ENCODE data around the gene ABCF3. TPM values are rescaled to one million over a fixed set of nuclear protein-coding genes. Genes with fewer than 3 reads are reported as not detected.

The ABCF3 gene
- total RNA-seq, 1 donor from 2014 or later = 94.0 TPM

DNA sequence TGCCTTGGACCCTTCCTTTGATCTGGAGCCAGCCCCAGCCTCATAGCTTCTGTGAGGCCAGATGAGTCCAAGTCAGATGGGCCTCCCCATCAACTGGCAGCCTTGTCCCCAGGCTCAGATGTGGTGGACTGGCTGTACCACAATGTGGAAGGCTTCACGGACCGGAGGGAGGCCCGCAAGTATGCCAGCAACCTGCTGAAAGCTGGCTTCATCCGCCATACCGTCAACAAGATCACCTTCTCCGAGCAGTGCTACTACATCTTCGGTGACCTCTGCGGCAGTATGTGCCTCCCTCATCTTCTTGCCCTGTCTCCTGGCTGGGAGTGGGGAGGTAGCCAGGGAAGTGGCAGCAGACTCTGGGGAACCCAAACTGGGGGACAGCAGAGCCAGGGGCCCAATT is 18.2 kb upstream of the ABCF3 start:
- no peak for DNase-seq (ENCODE audit: extremely low spot score in 2 of 2)
- H3K4me3 ChIP-seq = no peak overlapping the region
- H3K36me3 ChIP-seq = peaks cover 6 to 91% of the 10 kb centered on the region in 2 donors
- H3K27me3 ChIP-seq = no peaks in the 10 kb centered on the region
- peaks cover 10% of the 10 kb centered on the region for H3K4me1 ChIP-seq
- no peaks in the 10 kb centered on the region for H3K9me3 ChIP-seq
- no peak overlapping the region for H3K27ac ChIP-seq
- intact Hi-C loops (cut with DNase I) = no loop called here
- no peak for TF ChIP-seq POLR2A (IDR thresholded peaks at IDR 0.05)
- TF ChIP-seq, protein P1, sequence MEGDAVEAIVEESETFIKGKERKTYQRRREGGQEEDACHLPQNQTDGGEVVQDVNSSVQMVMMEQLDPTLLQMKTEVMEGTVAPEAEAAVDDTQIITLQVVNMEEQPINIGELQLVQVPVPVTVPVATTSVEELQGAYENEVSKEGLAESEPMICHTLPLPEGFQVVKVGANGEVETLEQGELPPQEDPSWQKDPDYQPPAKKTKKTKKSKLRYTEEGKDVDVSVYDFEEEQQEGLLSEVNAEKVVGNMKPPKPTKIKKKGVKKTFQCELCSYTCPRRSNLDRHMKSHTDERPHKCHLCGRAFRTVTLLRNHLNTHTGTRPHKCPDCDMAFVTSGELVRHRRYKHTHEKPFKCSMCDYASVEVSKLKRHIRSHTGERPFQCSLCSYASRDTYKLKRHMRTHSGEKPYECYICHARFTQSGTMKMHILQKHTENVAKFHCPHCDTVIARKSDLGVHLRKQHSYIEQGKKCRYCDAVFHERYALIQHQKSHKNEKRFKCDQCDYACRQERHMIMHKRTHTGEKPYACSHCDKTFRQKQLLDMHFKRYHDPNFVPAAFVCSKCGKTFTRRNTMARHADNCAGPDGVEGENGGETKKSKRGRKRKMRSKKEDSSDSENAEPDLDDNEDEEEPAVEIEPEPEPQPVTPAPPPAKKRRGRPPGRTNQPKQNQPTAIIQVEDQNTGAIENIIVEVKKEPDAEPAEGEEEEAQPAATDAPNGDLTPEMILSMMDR (IDR thresholded peaks at IDR 0.05) = no peak
- no peak for TF ChIP-seq POLR2AphosphoS5 (IDR thresholded peaks at IDR 0.05; ENCODE audit: insufficient read depth in 1 of 2, low read depth in 1 of 2)

DNA sequence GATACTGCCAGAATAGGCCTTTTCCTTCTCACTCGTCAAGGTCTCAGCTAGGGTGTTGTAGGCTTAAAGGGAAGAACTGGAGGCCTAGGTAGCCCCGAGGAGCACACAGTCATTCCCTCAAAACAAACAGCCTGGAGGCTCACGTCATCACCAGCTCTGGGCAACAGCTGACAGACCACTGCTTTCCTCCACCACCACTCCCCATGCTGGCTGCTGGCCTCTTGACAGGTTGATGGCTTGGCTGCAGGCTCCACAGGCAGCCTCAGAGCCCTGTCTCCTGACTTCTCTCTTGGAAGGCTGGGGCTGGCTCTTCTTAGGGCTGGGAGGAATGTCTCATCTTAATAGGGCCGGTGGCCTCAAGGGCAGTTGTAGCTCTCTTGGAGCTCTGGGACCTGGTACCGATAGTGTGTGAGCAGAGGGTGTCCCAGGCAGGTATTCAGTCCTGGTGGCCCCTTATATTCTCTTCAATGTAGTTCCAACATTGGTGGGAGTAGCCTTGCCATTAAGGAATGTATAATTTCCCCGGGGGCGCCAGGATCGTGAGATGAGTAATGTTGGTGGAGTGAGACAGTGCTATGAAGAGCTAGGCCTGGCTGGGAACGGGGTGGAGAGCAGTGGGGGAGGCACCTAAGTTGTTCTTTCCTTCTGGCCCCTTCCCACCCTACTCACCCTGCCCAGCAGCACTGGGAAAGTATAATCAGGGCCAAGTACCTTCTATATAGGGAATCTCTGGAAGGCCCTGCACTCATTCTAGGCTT is 17.5 kb upstream of the ABCF3 start:
- Histone ChIP-seq H3K9me3 (no peaks in the 10 kb centered on the region), H3K4me1 (peaks cover 3% of the 10 kb centered on the region), H3K27ac (no peak overlapping the region), H3K36me3 (peaks cover 6 to 88% of the 10 kb centered on the region in 2 donors), H3K4me3 (no peak overlapping the region), H3K27me3 (no peaks in the 10 kb centered on the region)
- no peak for DNase-seq (ENCODE audit: extremely low spot score in 2 of 2)
- TF ChIP-seq POLR2AphosphoS5 (IDR thresholded peaks at IDR 0.05; ENCODE audit: insufficient read depth in 1 of 2, low read depth in 1 of 2) = no peak
- TF ChIP-seq, protein P1 (IDR thresholded peaks at IDR 0.05) = no peak
- no peak for TF ChIP-seq POLR2A (IDR thresholded peaks at IDR 0.05)
- intact Hi-C loops (cut with DNase I) = no loop called here

DNA sequence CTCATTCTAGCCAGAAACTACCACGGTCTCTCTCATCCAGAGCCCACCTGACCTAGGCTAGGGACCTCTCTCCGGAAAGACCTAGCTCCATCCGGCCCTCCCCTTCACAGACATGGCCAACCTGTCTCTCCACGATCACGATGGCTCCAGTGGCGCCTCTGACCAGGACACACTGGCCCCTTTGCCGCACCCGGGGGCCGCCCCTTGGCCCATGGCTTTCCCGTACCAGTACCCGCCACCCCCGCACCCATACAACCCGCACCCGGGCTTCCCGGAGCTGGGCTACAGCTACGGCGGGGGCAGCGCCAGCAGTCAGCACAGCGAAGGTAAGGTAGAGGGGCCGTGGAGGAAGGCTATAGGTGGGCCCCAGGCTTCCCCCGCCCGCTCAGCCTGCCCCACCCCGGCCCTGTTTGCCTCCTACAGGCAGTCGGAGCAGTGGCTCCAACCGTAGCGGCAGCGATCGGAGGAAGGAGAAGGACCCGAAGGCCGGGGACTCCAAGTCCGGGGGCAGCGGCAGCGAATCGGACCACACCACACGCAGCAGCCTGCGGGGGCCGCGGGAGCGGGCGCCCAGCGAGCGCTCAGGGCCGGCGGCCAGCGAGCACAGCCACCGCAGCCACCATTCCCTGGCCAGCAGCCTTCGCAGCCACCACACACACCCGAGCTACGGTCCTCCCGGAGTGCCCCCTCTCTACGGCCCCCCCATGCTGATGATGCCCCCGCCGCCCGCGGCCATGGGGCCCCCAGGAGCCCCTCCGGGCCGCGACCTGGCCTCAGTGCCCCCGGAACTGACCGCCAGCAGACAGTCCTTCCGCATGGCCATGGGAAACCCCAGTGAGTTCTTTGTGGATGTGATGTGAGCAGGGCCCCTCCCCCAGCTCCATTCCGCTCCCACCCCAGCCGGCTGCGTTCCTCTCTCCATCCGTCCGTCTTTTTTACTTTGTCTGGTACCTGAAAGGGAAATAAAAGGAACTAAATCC is 15.8 kb upstream of the ABCF3 start:
- Histone ChIP-seq H3K4me1 (peaks cover 5% of the 10 kb centered on the region), H3K36me3 (peaks cover 6 to 72% of the 10 kb centered on the region in 2 donors), H3K27ac (no peak overlapping the region), H3K4me3 (no peak overlapping the region), H3K9me3 (no peaks in the 10 kb centered on the region), H3K27me3 (no peaks in the 10 kb centered on the region)
- intact Hi-C loops (cut with DNase I) = no loop called here
- TF ChIP-seq POLR2AphosphoS5 (IDR thresholded peaks at IDR 0.05; ENCODE audit: insufficient read depth in 1 of 2, low read depth in 1 of 2) (no peak), POLR2A (IDR thresholded peaks at IDR 0.05) (no peak)
- TF ChIP-seq, protein P1 (IDR thresholded peaks at IDR 0.05) = no peak
- DNase-seq (ENCODE audit: extremely low spot score in 2 of 2) = no peak

DNA sequence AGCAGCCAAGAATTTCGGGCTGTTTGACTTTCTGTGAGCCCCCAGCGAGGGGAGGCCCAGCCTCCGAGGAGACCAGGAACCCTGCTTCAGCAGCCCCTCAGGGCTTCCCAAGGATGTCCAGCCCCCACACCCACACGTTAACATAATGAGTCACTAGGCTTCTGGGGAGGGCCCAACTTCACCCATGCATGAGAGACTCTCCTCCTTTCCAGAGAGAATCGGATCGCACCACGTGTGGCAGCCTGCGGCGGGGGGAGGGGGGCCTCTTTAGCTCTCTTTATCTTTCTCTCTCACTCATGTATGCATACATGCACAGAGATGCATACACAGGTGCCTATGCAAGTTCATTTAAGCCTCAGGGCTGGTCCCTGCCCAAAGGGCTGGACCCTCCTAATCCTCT is 14.4 kb upstream of the ABCF3 start:
- Histone ChIP-seq H3K27me3 (no peaks in the 10 kb centered on the region), H3K36me3 (peaks cover 5 to 59% of the 10 kb centered on the region in 2 donors), H3K9me3 (no peaks in the 10 kb centered on the region), H3K4me3 (no peak overlapping the region), H3K4me1 (peaks cover 17% of the 10 kb centered on the region), H3K27ac (no peak overlapping the region)
- intact Hi-C loops (cut with DNase I) = no loop called here
- TF ChIP-seq POLR2AphosphoS5 (IDR thresholded peaks at IDR 0.05; ENCODE audit: insufficient read depth in 1 of 2, low read depth in 1 of 2) (no peak), POLR2A (IDR thresholded peaks at IDR 0.05) (no peak)
- TF ChIP-seq, protein P1 (IDR thresholded peaks at IDR 0.05) = no peak
- no peak for DNase-seq (ENCODE audit: extremely low spot score in 2 of 2)

Data from vagina (tissue), 2 donors.